ENCODE data around the gene SRM.

DNA sequence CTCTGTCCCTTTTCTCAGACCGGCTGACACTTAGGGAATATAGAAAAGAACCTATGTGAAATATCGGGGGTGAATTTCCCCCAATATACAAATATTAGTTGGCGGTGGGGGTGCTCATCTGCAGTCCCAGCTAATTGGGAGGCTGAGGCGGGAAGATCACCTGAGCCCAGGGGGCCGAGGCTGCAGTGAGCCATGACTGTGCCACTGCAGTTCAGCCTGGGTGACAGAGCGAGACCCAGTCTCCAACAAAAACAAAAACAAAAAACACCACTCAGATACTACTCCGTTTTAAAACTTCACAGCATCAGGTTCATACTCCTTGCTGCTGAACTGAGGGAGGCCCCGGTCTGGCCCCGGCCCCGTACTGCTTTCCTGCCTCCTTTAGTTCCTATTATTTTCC, 45.8 kb upstream of the SRM start:
- TF ChIP-seq, protein P1, sequence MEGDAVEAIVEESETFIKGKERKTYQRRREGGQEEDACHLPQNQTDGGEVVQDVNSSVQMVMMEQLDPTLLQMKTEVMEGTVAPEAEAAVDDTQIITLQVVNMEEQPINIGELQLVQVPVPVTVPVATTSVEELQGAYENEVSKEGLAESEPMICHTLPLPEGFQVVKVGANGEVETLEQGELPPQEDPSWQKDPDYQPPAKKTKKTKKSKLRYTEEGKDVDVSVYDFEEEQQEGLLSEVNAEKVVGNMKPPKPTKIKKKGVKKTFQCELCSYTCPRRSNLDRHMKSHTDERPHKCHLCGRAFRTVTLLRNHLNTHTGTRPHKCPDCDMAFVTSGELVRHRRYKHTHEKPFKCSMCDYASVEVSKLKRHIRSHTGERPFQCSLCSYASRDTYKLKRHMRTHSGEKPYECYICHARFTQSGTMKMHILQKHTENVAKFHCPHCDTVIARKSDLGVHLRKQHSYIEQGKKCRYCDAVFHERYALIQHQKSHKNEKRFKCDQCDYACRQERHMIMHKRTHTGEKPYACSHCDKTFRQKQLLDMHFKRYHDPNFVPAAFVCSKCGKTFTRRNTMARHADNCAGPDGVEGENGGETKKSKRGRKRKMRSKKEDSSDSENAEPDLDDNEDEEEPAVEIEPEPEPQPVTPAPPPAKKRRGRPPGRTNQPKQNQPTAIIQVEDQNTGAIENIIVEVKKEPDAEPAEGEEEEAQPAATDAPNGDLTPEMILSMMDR (IDR thresholded peaks at IDR 0.05) = no peak
- no peak for TF ChIP-seq POLR2A (IDR thresholded peaks at IDR 0.05)
